Vagina (tissue), 2 donors: Measurements from ENCODE around the gene H1-8. TPM values are rescaled to one million over a fixed set of nuclear protein-coding genes. Genes with fewer than 3 reads are reported as not detected.

Experiments used
- DNase-seq, 2 donors: peaks; one replicate each; pipeline ENCODE4 v3.0.0-alpha.2; 2017; ENCODE audit errors: extremely low spot score in 2 of 2
- H3K27ac ChIP-seq: fragments of 200-600 bp; sonication (generic); one replicate; pipeline ENCODE4 v1.5.1; 2019
- H3K27me3 ChIP-seq: fragments of 200-600 bp; sonication (generic); one replicate; pipeline ENCODE4 v1.5.1; 2019
- H3K36me3 ChIP-seq, 2 donors: fragments of 200-600 bp; sonication (generic); one replicate each; pipeline ENCODE4 v1.5.1; 2017 to 2019
- H3K4me1 ChIP-seq: fragments of 200-600 bp; sonication (generic); one replicate; pipeline ENCODE4 v1.5.1; 2019
- H3K4me3 ChIP-seq, 2 donors: fragments of 200-600 bp; sonication (generic); 1 replicate in 1 of 2; 2 replicates in 1 of 2; pipeline ENCODE4 v1.5.1; 2016 to 2019
- H3K9me3 ChIP-seq: fragments of 200-600 bp; sonication (generic); one replicate; pipeline ENCODE4 v1.5.1; 2019
- POLR2A ChIP-seq, 2 donors: fragments of 450-650 bp; IDR thresholded peaks; one replicate each; pipeline ENCODE4 v1.6.1; 2017; ENCODE audit warnings: antibody characterized with exemption in 2 of 2, mild to moderate bottlenecking in 2 of 2, moderate library complexity in 2 of 2
- POLR2AphosphoS5 ChIP-seq, 2 donors: sonication (generic); formaldehyde crosslinking; IDR thresholded peaks; one replicate each; pipeline ENCODE4 v1.9.0; 2017; ENCODE audit warnings: antibody characterized with exemption in 2 of 2, mild to moderate bottlenecking in 2 of 2, low read depth in 1 of 2; ENCODE audit not compliant: insufficient read depth in 1 of 2
- intact Hi-C: fragments of 100-400 bp; cut with DNase I; formaldehyde crosslinking; loops from one replicate; pipeline ENCODE4 v1.15.1; 2023
- total RNA-seq: library from RNA; depleted of rRNA; stranded (reverse); fragments of >200 nt; gene quantifications from one replicate; pipeline ENCODE4 v1.2.3, GENCODE V29; 2016
- TF ChIP-seq, protein P1 (sequence below), 3 experiments: fragments of 450-650 bp in 2 of 3; fragments of 200-600 bp in 1 of 3; sonication (generic) in 1 of 3; IDR thresholded peaks; one replicate each; pipeline ENCODE4 v1.5.1; 2017 to 2019; ENCODE audit warnings: antibody characterized with exemption in 3 of 3, mild to moderate bottlenecking in 2 of 3, moderate library complexity in 2 of 3

The H1-8 gene
- total RNA-seq, 1 donor from 2014 or later: not detected

DNA sequence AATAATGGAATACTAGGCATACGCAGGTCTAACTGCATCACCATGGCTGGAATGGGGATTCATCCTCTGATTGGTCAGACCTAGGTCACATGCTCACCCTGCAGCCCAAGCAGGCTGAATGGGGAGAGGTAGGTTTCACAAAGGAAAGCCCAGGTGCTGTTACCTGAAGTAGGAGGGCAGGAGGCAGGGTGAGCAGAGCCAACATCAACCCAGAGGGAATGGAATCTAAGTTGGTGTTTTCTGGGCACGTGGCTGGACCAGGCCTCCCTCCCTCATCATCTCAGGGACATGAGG, 6.7 kb upstream of the H1-8 start:
- Histone ChIP-seq H3K9me3 (no peaks in the 10 kb centered on the region), H3K4me3 (no peak overlapping the region), H3K4me1 (no peaks in the 10 kb centered on the region), H3K27me3 (no peaks in the 10 kb centered on the region), H3K27ac (no peak overlapping the region), H3K36me3 (no peaks in the 10 kb centered on the region)
- TF ChIP-seq, protein P1, sequence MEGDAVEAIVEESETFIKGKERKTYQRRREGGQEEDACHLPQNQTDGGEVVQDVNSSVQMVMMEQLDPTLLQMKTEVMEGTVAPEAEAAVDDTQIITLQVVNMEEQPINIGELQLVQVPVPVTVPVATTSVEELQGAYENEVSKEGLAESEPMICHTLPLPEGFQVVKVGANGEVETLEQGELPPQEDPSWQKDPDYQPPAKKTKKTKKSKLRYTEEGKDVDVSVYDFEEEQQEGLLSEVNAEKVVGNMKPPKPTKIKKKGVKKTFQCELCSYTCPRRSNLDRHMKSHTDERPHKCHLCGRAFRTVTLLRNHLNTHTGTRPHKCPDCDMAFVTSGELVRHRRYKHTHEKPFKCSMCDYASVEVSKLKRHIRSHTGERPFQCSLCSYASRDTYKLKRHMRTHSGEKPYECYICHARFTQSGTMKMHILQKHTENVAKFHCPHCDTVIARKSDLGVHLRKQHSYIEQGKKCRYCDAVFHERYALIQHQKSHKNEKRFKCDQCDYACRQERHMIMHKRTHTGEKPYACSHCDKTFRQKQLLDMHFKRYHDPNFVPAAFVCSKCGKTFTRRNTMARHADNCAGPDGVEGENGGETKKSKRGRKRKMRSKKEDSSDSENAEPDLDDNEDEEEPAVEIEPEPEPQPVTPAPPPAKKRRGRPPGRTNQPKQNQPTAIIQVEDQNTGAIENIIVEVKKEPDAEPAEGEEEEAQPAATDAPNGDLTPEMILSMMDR (IDR thresholded peaks at IDR 0.05): no peak
- no peak for TF ChIP-seq POLR2AphosphoS5 (IDR thresholded peaks at IDR 0.05; ENCODE audit: insufficient read depth in 1 of 2, low read depth in 1 of 2)
- TF ChIP-seq POLR2A (IDR thresholded peaks at IDR 0.05): no peak
- intact Hi-C loops: no loop called here
- no peak for DNase-seq

DNA sequence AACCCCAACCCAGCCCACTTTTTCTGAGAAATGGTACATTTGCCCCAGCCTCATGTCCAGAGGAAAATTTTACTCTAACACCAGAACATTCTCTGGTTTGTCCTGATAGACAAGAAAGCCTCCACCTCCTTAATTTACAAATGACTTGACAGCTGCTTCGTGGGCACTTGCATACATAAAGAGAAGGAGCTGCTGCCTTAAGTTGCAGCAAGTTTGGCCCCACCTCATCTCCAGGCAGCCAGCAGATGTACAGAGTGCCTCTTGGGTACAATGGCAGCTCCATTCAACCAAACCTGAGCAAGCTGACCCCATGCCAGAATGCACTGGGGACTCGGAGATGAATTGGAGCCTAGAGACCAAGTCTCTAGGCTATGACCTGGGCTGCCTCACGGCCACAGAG, 6.2 kb upstream of the H1-8 start:
- Histone ChIP-seq H3K4me3 (no peak overlapping the region), H3K27ac (no peak overlapping the region), H3K4me1 (no peaks in the 10 kb centered on the region), H3K27me3 (no peaks in the 10 kb centered on the region), H3K9me3 (no peaks in the 10 kb centered on the region), H3K36me3 (no peaks in the 10 kb centered on the region)
- intact Hi-C loops: no loop called here
- TF ChIP-seq POLR2A (IDR thresholded peaks at IDR 0.05) (no peak), POLR2AphosphoS5 (IDR thresholded peaks at IDR 0.05; ENCODE audit: insufficient read depth in 1 of 2, low read depth in 1 of 2) (no peak)
- TF ChIP-seq, protein P1 (IDR thresholded peaks at IDR 0.05): no peak
- DNase-seq: no peak

DNA sequence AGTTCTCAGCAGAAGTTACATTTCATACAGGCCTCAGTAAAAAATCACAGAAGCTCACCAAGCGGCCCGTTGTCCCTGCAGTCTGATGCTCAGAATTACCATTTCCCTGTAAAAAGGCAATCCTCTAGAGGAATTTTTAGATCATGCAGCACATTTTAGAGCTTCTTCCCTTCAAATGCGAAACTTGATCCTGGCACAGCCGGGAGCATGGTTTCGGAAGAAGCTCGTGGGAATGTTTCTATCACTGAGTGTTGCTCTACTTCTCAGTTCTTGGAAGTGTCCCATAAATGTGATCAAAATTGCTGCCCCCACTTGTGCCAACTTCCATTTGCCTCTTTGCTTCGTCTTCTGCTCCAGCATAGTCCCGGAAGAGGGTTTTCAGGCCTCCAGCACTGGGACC, 3.8 kb upstream of the H1-8 start:
- Histone ChIP-seq H3K9me3 (no peaks in the 10 kb centered on the region), H3K27me3 (no peaks in the 10 kb centered on the region), H3K27ac (peak overlapping the region; percentile 49), H3K36me3 (no peaks in the 10 kb centered on the region), H3K4me1 (no peaks in the 10 kb centered on the region), H3K4me3 (no peak overlapping the region)
- intact Hi-C loops: no loop called here
- TF ChIP-seq POLR2A (IDR thresholded peaks at IDR 0.05) (no peak), POLR2AphosphoS5 (IDR thresholded peaks at IDR 0.05; ENCODE audit: insufficient read depth in 1 of 2, low read depth in 1 of 2) (no peak)
- TF ChIP-seq, protein P1 (IDR thresholded peaks at IDR 0.05): no peak
- DNase-seq: no peak

DNA sequence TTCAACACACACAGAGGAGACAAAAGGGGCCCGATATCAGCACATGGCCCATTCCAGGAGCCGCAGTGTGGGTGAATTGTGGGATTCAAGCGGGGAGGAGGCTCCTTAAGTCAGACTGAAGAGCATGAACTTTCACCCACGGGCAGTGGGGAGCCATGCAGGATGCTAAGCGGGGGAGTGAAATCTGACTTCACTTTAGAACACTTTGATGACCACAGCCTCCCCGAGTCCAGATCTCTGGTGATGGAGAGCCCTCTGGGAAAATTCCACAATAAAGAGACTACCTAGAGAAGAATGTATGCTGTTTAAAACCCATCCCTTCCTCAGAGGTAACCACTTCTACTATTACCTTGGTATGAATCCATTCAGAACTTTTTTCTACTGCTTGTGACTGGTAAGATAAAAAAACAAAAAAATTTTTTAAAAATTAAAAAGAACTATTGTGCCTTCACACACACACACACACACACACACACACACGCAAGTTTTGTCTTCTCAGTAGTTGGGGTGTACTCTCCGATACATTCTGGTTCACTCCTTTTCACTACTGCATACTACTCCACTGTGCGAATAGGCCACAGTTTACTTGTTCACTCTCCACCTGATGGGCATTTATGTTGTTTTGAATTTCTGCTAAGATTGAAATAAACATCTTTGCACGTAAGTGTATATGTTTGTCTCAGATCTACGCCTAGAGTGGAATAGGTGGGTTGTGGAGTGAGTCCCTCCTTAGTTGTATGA, 2.0 kb upstream of the H1-8 start:
- intact Hi-C loops: no loop called here
- Histone ChIP-seq H3K4me1 (no peaks in the 10 kb centered on the region), H3K27ac (no peak overlapping the region), H3K36me3 (no peaks in the 10 kb centered on the region), H3K4me3 (no peak overlapping the region), H3K9me3 (no peaks in the 10 kb centered on the region), H3K27me3 (no peaks in the 10 kb centered on the region)
- TF ChIP-seq POLR2AphosphoS5 (IDR thresholded peaks at IDR 0.05; ENCODE audit: insufficient read depth in 1 of 2, low read depth in 1 of 2) (no peak), POLR2A (IDR thresholded peaks at IDR 0.05) (no peak)
- TF ChIP-seq, protein P1 (IDR thresholded peaks at IDR 0.05): no peak
- DNase-seq: no peak

DNA sequence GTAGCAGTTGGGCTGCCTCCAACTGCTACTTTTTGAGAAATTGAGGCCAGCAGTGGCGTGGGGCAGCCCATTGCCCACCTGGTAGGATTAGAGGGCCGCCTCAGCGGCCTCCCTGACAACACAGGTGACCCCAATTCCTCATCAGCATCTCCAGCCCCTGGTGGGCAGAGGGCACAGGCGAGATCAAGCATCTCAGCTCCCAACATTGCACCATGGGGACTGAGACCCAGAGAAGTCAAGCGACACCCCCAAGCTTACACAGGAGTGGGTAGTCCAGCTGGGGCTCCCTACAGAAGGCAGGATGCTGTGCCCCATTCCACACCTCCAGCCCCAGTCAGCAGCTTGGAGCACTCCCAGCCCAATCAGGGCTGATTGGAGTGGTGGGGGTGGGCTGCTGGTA, 228 bp upstream of the H1-8 start:
- Histone ChIP-seq H3K36me3 (no peaks in the 10 kb centered on the region), H3K4me3 (no peak overlapping the region), H3K9me3 (no peaks in the 10 kb centered on the region), H3K27ac (no peak overlapping the region), H3K4me1 (no peaks in the 10 kb centered on the region), H3K27me3 (no peaks in the 10 kb centered on the region)
- DNase-seq: no peak
- intact Hi-C loops: no loop called here
- TF ChIP-seq POLR2A (IDR thresholded peaks at IDR 0.05) (no peak), POLR2AphosphoS5 (IDR thresholded peaks at IDR 0.05; ENCODE audit: insufficient read depth in 1 of 2, low read depth in 1 of 2) (no peak)
- TF ChIP-seq, protein P1 (IDR thresholded peaks at IDR 0.05): no peak
